OCI-LY3 (cell line): ENCODE data around the gene CMTM1.

ENCODE experiments used
- H2AFZ ChIP-seq: fragments of 200-600, 300-600 bp; shearing (Covaris generic); 2 replicates; pipeline ENCODE4 v1.6.0; 2014; ENCODE audit warnings: antibody characterized with exemption, low read depth, low read length
- H3K27ac ChIP-seq: fragments of 200-600, 300-600 bp; sonication (generic); 2 replicates; pipeline ENCODE4 v1.5.1; 2014; ENCODE audit warnings: mild to moderate bottlenecking, low read length, moderate library complexity, mixed read lengths
- H3K27me3 ChIP-seq: fragments of 200-600, 300-600 bp; sonication (generic); 2 replicates; pipeline ENCODE4 v1.6.1; 2014; ENCODE audit warnings: low read depth, low read length, mixed read lengths
- H3K36me3 ChIP-seq: fragments of 200-600, 300-600 bp; sonication (generic); replicated peaks from 2 replicates; pipeline ENCODE3; 2014; ENCODE audit warnings: low read depth, low read length, mixed read lengths
- H3K4me1 ChIP-seq: fragments of 300-600, 200-600 bp; sonication (generic); 2 replicates; pipeline ENCODE4 v1.6.1; 2014; ENCODE audit warnings: low read length, mixed read lengths
- H3K4me2 ChIP-seq: fragments of 200-600, 300-600 bp; sonication (generic); 2 replicates; pipeline ENCODE4 v1.6.1; 2014; ENCODE audit warnings: low read length, mixed read lengths
- H3K4me3 ChIP-seq: fragments of 300-600, 200-600 bp; sonication (generic); 2 replicates; pipeline ENCODE4 v1.5.1; 2014; ENCODE audit warnings: antibody characterized with exemption, mild to moderate bottlenecking, low read length, moderate library complexity
- H3K79me2 ChIP-seq: fragments of 300-600, 200-600 bp; shearing (Covaris generic); 2 replicates; pipeline ENCODE4 v1.6.1; 2014; ENCODE audit warnings: mild to moderate bottlenecking, low read length, mixed read lengths
- H3K9ac ChIP-seq: fragments of 300-600, 200-600 bp; shearing (Covaris generic); 2 replicates; pipeline ENCODE4 v1.6.0; 2014; ENCODE audit warnings: mild to moderate bottlenecking, low read length, moderate library complexity
- H3K9me3 ChIP-seq: fragments of 200-600, 300-600 bp; shearing (Covaris generic); 2 replicates; pipeline ENCODE4 v1.6.1; 2014; ENCODE audit warnings: low read length, mixed read lengths; ENCODE audit not compliant: insufficient read depth
- H4K20me1 ChIP-seq: fragments of 200-600, 300-600 bp; sonication (generic); 2 replicates; pipeline ENCODE4 v1.6.1; 2016; ENCODE audit warnings: low read length, mixed read lengths; ENCODE audit not compliant: insufficient read depth
- EZH2phosphoT487 ChIP-seq: fragments of 200-600 bp; shearing (Covaris generic); IDR thresholded peaks from 2 replicates; pipeline ENCODE4 v1.6.1; 2018; ENCODE audit warnings: antibody characterized with exemption, mixed run types, low read depth
- TF ChIP-seq, protein P1 (sequence below): fragments of 200-600, 300-600 bp; sonication (generic); IDR thresholded peaks from 2 replicates; pipeline ENCODE4 v1.5.1; 2014; ENCODE audit warnings: antibody characterized with exemption, low read length, low read depth

Gene CMTM1

GRCh38 chr16:66596986-66597848 lies 31.0 kb downstream of the CMTM1 start:
- TF ChIP-seq, protein P1, sequence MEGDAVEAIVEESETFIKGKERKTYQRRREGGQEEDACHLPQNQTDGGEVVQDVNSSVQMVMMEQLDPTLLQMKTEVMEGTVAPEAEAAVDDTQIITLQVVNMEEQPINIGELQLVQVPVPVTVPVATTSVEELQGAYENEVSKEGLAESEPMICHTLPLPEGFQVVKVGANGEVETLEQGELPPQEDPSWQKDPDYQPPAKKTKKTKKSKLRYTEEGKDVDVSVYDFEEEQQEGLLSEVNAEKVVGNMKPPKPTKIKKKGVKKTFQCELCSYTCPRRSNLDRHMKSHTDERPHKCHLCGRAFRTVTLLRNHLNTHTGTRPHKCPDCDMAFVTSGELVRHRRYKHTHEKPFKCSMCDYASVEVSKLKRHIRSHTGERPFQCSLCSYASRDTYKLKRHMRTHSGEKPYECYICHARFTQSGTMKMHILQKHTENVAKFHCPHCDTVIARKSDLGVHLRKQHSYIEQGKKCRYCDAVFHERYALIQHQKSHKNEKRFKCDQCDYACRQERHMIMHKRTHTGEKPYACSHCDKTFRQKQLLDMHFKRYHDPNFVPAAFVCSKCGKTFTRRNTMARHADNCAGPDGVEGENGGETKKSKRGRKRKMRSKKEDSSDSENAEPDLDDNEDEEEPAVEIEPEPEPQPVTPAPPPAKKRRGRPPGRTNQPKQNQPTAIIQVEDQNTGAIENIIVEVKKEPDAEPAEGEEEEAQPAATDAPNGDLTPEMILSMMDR = no peak
- TF ChIP-seq EZH2phosphoT487 = no peak
- Histone ChIP-seq H3K4me2 (peak overlapping the region; percentile 73), H3K9ac (no peak overlapping the region), H3K27ac (peak overlapping the region; percentile 63), H3K9me3 (peaks cover 16% of the 10 kb centered on the region), H3K36me3 (no peaks in the 10 kb centered on the region), H3K4me1 (peaks cover 48% of the 10 kb centered on the region), H3K79me2 (no peaks in the 10 kb centered on the region), H2AFZ (no peak overlapping the region), H4K20me1 (no peaks in the 10 kb centered on the region), H3K4me3 (peak overlapping the region; percentile 21), H3K27me3 (peaks cover 26% of the 10 kb centered on the region)

- H3K36me3 ChIP-seq = no peaks in the 10 kb centered on the region
- peaks cover 26% of the 10 kb centered on the region for H3K27me3 ChIP-seq
- H3K9ac ChIP-seq = no peak overlapping the region
- no peak overlapping the region for H3K27ac ChIP-seq
- TF ChIP-seq EZH2phosphoT487 = no peak
- TF ChIP-seq, protein P1 = no peak
- H3K9me3 ChIP-seq = peaks cover 16% of the 10 kb centered on the region
- no peak overlapping the region for H2AFZ ChIP-seq
- no peak overlapping the region for H3K4me3 ChIP-seq
- H3K4me1 ChIP-seq = peaks cover 52% of the 10 kb centered on the region
- no peaks in the 10 kb centered on the region for H3K79me2 ChIP-seq
- H3K4me2 ChIP-seq = no peak overlapping the region
- no peaks in the 10 kb centered on the region for H4K20me1 ChIP-seq
These were observed 31.9 kb downstream of the CMTM1 start for GRCh38 chr16:66598111-66598510.

DNA sequence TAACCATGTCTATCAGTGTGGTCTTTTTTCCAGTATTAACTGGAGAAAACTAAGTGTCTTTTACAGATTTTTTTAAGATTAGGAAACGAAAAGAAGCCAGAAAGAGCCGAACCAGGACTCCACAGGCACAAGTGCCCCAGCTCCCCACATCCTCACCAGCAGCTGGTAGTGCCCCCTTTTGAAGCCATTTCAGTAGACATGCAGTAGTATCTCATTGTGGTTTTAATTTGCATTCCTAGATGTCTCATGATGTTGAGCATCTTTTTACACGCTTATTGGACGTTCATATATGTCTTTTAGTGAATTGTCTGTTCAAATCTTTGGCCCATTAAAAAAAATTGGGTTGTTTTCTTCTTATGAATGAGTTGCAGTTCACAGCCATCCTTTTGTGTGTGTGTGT lies 33.5 kb downstream of the CMTM1 start:
- no peak overlapping the region for H3K9ac ChIP-seq
- H3K4me2 ChIP-seq = peak overlapping the region; percentile 10; the same call in 1 of the 2 replicates
- H3K4me3 ChIP-seq = no peak overlapping the region
- H3K4me1 ChIP-seq = peaks cover 51% of the 10 kb centered on the region
- peaks cover 12% of the 10 kb centered on the region for H3K9me3 ChIP-seq
- H3K36me3 ChIP-seq = no peaks in the 10 kb centered on the region
- peaks cover 17% of the 10 kb centered on the region for H3K27me3 ChIP-seq
- H2AFZ ChIP-seq = no peak overlapping the region
- no peaks in the 10 kb centered on the region; the same call in 1 of the 2 replicates for H3K79me2 ChIP-seq
- TF ChIP-seq, protein P1 = 0 out of 2 replicates have a peak, but pooled peaks have one; percentile 4
- TF ChIP-seq EZH2phosphoT487 = no peak
- no peaks in the 10 kb centered on the region for H4K20me1 ChIP-seq
- no peak overlapping the region for H3K27ac ChIP-seq

- Histone ChIP-seq H3K4me2 (no peak overlapping the region), H3K9me3 (peaks cover 12% of the 10 kb centered on the region), H3K4me3 (no peak overlapping the region), H3K79me2 (peaks cover 7% of the 10 kb centered on the region), H3K27ac (no peak overlapping the region), H3K9ac (no peak overlapping the region), H3K36me3 (no peaks in the 10 kb centered on the region), H3K4me1 (peaks cover 43% of the 10 kb centered on the region), H2AFZ (no peak overlapping the region), H3K27me3 (peaks cover 17% of the 10 kb centered on the region), H4K20me1 (no peaks in the 10 kb centered on the region)
- no peak for TF ChIP-seq EZH2phosphoT487
- TF ChIP-seq, protein P1 = no peak
These were observed 34.2 kb downstream of the CMTM1 start for GRCh38 chr16:66600477-66600876.
